GM18520 (cell line): ENCODE data around the gene SLX9.
"Not testable (repeated sequence)": the region's sequence is repeated elsewhere in the genome, so short reads cannot be mapped to it uniquely, and the experiment has no call there.

Experiments used
- ATAC-seq: cut with Tn5 transposase; IDR thresholded peaks from one replicate; pipeline ENCODE4 v1.9.1; 2021; ENCODE audit not compliant: unreplicated experiment

Gene SLX9

DNA sequence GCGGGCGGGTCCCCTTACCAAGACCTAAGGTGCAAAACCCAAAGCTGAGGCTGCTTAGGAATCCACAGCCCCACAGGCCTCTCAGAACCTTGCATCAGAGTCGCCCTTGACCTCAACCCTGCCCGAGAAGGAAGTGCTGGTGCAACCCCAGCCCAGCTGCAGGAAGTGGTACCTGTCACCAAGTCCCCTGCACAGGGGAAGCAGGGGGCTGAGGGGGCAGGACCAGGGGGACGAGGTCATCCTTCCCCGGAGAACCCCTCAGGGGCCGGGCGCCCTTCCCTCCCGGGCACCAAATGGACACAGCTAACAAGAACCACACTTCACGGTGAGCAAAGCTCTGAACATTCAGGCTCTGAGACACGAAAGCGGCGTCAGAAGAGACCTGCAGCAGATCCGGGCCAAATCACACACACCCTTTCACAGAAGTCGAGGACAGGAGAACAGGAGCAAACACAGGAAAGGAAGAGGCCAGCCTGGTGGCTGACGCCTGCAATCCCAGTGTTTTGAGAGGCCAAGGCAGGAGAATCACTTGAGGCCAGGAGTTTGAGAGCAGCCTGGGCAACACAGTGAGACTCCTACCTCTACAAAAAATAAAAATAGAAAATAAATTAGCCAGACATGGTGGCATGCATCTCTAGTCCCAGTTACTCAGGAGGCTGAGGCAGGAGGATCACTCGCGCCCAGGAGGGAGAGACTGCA, 25.5 kb upstream of the SLX9 start:
- ATAC-seq, result no peak

DNA sequence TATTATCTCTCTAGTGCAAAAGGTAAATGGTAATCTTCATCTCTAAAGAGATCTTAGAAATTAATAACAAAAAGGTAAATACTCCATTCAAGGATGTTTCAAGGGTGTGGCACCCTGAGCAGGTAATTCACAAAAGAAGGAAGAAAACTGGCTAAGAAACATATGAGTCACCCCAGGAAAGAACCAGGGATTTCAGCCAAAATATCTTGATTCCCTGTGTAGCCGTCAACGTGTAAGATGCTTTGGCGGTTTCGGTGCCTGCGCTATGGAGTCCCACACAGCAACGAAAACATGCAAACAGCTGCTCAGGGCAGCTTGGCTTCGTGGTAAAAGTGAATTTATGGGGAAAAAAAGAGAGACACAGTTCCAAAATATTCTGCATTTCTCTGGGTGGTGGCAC, 22.9 kb upstream of the SLX9 start:
- no peak for ATAC-seq

DNA sequence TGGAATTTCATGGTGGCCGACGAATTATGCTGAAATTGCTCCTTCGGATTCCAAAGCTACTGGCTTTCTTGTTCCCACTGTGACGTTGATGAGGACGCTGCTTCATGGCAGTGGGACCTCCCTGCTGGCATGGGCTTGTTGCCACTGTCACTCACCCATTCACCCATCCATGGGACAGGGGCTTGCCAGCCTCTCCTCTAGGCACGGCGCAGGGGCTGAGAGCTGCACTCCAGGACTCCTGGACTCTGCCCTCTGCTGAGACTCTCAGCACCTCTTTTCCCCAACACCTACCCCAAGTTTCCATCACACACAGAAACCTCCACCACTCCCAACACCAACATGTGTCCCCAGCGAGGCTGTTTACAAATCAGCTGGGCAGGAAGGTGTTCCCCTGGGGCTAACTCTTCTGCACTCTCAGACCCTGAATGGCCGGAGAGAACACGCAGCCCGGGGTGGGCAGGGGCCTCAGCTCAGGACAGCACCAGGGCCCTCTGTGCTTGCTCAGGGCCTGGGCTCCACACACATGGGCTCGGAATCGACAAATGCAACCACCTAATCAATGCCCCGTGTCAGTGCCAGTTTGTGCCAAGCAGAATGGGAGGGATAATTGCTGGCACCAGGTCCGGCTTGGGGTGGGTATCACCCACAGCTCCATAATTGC, 22.3 kb upstream of the SLX9 start:
- no peak for ATAC-seq

DNA sequence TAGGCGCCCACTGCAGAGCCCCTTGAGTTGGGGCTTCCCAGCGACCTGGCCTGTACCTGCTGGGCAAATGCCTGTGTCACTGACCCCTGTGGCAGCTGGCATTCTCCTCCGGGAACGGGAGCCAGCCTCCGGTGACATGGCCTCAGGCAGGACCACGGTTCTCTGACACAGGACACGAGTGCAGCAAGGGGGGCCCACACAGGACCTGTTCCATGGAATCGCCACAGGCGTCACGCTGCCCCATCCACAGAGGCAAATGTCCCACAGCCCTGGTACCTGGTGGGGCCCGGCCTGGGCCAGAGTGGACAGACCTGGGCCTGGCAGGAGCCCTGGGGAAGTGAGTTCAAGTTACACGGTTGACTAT, 21.7 kb upstream of the SLX9 start:
- ATAC-seq, result no peak

DNA sequence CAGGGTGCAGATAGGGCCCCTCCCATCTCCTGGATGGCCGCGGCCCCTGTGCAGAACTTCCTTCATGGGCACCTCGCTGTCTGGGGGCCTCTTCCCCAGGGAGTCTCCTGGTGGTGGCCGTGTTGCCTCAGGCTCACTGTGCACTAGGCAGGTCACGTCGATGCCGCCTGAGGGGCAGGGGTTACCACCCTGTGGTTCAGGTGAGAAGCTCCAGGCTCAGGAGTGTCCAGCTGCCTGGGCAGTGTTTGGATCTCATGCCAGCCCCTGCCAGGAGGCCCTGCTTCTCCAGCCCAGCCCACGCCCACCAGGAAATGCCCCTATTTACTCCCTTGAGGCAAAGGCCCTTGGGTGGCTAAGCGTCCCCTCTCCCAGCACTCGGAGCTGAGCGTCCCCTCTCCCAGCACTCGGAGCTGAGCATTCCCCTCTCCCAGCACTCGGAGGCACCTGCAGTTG, 21.2 kb upstream of the SLX9 start:
- ATAC-seq, result no peak

DNA sequence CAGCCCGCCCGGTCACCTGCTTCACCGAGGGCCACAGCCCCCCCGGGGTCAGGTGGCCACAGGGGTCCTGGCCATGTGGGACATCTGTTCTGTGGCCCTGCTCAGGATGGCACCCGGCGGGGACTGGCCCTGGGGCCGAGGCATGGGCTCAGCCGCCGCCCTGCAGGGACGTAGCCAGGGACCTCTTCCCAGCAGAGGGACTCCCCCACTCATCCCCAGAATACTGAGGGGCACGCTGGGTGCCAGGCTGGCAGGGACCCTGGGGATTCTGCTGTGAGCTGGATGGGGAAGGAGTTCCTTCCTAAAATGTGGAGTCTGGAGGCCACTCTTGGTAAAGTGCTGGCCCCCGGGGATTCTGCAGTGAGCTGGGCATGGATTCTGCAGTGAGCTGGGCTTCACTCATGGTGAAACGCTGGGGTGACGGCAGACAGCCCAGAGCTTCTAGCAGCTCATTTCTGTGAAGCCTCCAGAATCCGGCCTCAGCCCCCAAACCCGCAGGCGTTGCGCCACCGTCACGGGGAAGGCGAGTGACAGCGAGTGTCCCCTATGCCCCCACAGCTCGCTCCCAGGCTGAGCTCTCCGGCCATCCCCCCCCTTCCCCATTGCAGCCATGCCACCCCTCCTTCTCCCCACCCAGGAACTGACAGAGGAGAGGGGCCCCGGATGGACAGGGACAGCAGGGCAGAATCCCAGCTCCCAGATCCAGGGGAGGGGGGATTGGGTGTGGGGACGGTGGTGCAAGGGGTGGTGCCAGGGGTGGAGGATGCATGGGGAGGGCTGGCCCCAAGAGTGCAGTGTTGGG, 20.5 kb upstream of the SLX9 start:
- ATAC-seq, result no peak

DNA sequence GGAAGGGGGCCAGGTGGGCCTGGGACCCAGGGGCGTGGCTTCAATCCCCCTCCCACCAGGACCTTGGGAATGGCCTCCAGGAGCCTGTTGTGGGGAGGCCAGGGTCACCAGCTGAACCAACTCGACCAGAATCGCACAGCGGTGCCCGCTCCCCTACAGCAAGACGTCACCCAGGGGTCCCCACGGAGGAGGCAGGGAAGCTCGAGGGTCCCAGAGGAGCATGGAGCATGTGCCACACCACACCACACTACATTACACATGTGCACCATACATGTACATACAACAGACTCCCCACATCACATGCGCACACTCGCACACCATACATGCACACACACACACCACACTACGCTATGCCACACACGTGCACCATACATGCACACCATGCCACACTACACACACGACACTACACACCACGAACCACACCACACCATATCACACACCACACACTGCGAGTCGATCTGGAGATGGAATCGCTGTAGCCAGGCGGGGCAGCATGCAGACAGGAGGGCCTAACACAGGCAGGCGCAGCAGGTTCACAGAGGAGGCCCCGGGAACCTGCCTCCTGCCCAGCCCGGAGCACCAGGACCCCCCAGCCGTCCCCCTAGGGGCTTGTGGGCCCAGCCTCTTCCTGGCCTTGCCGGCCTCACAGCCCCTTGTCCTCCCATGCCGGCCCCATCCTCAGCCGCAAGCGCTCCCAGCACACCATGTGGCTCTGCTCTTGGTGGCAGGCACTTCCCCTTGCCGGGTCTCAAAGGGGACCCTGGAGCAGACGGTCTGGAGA, 19.7 kb upstream of the SLX9 start:
- ATAC-seq, result no peak

DNA sequence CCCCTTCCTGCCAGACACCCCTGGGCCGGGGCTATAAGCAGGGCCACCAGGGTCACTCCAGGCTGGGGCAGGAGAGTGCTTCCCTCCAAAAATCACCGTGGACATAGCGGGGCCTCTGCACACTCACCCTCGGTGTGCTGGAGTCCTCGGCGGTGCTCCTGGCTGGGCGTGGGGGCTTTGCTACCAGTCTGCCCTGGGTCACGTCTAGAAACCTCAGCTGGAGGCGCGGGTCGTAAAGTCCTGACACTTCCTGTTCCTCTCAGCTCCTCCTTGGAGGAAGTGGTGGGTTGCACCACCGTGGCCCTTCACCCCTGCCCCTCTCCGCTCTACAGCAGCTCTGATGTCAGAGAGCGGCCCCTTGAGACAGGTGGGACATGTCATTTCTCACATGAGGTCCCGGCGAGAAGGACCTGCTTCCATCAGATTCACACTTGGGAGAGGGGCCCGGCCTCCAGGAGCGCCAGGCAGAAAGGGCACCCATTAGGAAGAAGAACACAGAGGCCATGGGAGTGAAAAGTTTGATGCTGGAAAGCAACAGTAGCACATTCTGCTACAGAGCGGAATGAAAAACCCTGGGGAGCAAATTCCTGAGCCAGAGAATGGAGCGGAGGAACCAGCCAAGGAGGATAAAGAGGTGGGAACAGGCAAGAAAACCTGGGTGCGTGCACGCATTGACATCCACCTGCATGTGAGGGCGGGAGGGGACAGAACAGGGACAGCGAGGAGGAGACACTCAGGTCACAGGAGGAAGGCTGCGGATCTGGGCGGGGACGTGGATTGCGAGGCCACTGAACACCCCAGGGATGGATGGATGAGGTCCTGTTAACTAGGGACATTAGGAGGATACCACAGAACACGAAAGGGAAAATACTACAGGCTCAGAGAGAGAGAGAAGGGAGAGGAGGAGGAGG, 18.9 kb upstream of the SLX9 start, which contains the start of gene ITGB2:
ITGB2 (minus strand) TSS at position 206 of the 911 bp plus-strand sequence. CDS start 10,117 bp downstream, outside the sequence.
- ATAC-seq, result no peak

DNA sequence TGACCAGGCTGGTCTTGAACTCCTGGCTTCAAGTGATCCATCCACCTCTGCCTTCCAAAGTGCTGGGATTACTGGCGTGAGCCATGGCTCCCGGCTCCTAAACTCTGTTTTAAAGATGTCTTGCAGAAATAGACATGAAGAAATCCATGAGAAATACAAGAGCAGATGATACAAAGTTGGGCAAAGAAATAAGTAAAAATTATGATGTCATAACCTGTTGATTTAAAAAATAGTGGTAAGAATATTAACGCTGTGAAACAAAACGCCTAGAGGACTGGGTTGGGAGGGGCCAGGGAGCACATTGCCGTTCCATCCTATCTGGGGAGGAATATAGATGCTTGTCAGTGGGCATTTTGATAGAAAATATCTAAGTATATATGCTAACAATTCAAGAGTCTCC, 17.9 kb upstream of the SLX9 start:
- ATAC-seq, result no peak

DNA sequence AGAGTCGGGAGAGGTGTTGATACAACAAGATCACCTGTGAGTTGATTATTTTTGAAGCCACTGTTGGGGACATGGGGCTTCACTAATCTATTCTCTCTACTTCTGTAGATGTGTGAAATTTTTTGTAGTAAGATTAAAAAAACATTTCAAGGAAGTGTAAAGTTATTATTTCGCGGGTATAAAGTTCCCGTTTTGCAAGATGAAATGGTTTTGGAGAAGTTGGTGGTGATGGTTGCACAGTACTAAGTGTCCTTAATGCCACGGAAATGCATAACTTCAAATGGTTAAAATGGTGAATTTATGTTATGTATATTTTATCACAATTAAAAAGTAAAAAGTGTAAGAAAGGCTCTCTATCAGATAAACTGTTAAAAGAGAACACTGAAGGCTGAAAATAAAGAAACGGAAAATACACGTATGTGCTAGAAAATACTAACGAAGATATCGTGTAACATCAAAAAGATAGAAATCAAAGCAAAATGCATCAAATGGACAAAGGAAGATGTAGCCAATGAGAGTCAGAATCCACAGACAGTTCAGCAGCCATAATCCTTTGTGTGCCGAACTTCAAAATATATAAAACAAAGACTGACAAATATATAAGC, 16.2 kb upstream of the SLX9 start:
- no peak for ATAC-seq

DNA sequence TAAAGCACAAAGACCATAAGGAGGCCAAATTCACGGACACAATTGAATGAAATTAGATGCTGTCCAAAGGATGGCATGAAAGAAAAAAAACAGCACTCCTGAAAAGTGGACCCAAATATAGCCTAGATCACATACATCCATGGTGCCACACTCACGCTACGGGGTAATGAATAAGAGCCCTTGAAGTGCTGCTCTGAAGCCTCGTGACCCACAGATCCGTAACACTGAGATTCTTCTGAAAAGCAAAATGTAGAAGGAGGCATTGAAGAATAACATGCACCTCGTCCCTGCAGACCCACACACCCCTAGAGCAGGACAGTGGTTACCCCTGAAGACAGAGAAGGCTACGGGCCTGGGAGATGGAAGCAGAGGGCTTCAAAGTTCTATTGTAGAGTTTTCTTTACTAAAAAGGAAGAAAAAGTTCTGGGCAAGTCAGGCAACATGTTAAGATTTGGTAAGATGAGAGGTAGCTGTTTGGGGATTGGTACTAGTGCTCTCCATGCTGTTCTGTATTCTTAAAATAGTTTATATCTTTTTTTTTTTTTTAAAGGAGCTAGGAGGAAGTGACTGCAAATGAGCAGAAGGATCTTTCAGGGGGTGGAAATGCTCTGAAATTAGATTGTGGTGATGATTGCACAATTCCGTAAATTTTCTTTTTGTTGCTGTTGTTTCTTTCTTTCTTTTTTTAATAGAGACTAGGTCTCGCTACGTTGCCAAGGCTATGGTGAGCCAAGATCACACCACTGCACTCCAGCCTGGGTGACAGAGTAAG, 15.0 kb upstream of the SLX9 start:
- no peak for ATAC-seq

DNA sequence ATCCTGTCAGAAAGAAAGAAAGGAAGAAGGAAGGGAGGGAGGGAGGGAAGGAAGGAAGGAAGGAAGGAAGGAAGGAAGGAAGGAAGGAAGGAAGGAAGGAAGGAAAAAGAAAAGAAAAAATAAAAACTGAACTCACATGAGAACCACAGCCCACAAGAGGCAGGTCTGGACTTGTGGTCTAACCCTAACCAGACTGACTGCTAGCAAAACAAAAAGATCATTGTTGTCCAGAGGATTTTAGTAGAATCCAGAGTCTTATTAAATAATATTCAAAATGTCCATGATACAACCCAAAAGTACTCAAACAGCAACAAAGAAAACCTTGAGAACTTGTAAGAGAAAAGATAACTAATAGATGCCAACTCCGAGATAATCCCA, 14.5 kb upstream of the SLX9 start:
- no peak for ATAC-seq

DNA sequence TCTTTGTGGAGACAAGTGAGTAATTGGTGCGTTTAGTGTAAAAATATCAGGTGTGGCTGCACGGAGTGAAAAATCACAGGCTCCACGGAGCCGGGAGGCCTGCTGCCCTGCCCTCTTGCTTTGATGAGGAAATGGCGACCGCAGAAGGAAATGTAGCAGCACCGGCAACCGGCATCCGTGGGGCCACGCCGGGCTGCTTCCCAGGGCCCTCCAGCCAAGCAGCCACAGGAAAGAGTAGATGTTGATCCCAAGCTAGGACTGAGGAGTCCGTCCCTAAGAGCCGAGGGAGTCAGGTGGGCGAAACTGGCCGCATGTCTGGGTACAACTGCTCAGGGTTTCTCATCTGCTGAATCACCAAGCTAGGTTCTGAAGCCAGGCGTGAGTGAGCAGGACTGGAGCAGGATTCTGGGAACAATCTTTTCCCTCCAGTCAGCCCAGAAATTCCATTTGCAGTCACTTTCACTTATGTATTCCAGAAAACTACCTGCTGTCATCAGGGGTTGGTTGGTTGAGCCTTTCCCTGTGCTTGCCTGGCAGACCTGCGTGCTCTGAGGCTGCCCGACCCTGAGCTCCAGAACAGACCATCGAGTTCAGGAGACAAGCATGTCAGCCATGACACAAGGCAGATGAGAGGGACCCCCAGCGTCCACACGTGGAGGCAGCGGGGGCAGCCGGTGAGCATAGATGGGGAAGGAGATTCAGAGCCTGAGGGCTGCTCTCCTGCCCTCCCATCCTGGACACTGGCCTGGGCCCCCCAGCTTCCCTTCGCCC, 13.3 kb upstream of the SLX9 start:
- no peak for ATAC-seq

DNA sequence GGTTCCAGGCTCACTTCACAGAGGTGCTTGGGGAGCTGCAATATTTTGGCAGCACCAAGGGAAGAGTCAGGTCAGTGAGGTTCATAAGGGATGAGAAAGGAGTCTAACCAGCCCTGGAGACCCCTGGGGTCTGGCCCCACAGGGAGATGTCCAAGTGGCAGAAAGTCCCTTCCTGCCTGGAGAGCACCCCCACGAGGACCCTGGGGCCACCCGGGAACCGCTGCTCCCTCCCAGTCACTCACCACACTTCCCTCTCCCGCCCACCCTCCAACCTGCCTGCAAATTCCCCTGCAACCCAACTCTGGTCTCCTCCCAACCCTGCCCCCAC, 12.6 kb upstream of the SLX9 start:
- ATAC-seq, result no peak

DNA sequence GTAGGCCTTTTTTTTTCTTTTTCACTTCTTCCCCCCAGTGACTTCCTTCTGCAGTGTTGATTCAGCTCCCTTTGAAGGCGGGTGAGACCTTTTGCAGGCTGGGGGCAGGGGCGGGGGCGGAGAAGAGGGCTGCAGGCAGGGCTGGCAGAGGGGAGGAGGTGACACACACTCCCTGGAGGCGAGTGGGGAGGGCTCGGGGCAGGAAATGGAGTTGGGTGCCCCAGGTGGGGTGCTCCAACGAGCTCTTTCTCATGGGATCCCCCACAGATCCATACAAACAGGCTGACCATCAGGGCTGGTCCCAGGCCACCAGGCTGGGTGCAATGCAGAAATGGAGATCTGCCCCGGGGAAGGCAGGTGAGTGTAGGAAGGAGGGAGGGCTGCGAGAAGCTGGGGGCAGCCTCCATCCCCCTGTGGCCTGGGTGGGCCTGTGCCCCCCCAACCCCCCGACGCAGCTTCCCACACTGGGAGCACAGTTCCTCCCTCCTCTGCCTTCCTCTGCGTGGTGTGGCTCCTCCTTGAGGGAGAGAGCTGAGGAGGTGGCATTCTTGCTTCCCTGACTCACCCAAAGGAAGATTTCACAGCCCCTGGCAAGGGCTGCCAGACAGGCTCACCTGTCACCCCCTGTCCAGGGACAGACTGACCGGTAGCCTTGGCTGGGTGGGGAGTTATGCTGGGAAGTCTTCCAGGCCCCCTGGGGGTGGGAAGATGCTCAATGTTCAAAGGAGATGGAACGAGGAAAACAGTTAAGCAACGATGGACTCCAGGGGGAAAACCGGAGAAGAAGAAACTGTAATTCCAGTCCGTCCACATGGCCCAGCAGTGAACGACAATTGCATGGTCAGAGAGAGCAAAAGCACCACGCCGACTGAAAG, 12.0 kb upstream of the SLX9 start:
- no peak for ATAC-seq

DNA sequence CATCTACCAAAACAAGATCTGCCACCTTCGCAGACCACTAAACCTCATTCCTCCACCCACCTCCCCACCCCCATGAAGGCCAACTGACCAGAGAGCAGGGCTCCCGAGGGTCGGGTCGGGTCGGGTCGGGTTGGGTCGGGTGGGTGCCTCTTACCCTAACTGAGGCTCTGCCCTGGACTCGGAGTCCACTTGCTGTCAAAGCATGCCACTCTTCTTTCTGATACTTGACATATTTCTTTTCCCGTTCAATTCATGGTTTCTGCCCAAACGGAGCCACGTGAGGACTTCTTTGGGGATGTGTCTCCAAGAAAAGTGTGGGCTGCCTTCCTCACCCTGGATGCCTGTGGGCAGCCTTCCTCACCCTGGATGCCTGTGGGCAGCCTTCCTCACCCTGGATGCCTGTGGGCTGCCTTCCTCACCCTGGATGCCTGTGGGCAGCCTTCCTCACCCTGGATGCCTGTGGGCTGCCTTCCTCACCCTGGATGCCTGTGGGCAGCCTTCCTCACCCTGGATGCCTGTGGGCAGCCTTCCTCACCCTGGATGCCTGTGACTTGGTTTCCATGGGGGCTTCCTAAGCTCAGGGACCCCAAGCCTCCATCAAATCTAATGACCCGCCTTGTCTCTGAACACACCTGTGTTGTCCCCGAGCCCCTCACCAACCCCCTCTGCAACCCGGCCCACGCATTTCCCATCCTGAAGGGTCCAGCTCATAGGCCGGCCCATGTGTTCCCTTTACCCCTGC, 11.2 kb upstream of the SLX9 start:
- not testable (repeated sequence) for ATAC-seq
